Neural cell (in vitro differentiated cells): ENCODE results near the gene RHOXF1. TPM values are rescaled to one million over a fixed set of nuclear protein-coding genes. Genes with fewer than 3 reads are reported as not detected.
"Not testable (repeated sequence)": the region's sequence is repeated elsewhere in the genome, so short reads cannot be mapped to it uniquely, and the experiment has no call there.

Experiments
- H2AFZ ChIP-seq: fragments of 200-600, 300-800 bp; sonication (generic), shearing (Covaris generic); 2 replicates; pipeline ENCODE4 v1.6.0; 2014; ENCODE audit warnings: low read depth, mild to moderate bottlenecking, antibody characterized with exemption, low read length, moderate library complexity
- H3F3A ChIP-seq: fragments of 200-600 bp; shearing (Covaris generic); 2 replicates; pipeline ENCODE4 v1.6.1; 2016; ENCODE audit warnings: mild to moderate bottlenecking, moderate library complexity, mixed read lengths, antibody characterized with exemption, low read length; ENCODE audit not compliant: insufficient read depth, poor library complexity, severe bottlenecking
- H3K27ac ChIP-seq: fragments of 200-600, 300-800 bp; sonication (generic), shearing (Covaris generic); 2 replicates; pipeline ENCODE4 v1.5.1; 2014; ENCODE audit warnings: mild to moderate bottlenecking, low read length, moderate library complexity
- H3K27me3 ChIP-seq: fragments of 300-800, 200-600 bp; sonication (generic), shearing (Covaris generic); 2 replicates; pipeline ENCODE4 v1.6.0; 2014; ENCODE audit warnings: mild to moderate bottlenecking, low read depth, low read length, moderate library complexity; ENCODE audit not compliant: insufficient read depth
- H3K36me3 ChIP-seq: fragments of 300-800, 200-600 bp; sonication (generic), shearing (Covaris generic); 2 replicates; pipeline ENCODE4 v1.5.1; 2014; ENCODE audit warnings: mild to moderate bottlenecking, antibody characterized with exemption, low read length, moderate library complexity; ENCODE audit not compliant: insufficient read depth
- H3K4me2 ChIP-seq: fragments of 300-800, 200-600 bp; sonication (generic), shearing (Covaris generic); 2 replicates; pipeline ENCODE4 v1.6.0; 2014; ENCODE audit warnings: mild to moderate bottlenecking, low read length
- H3K4me3 ChIP-seq: fragments of 300-800, 200-600 bp; sonication (generic), shearing (Covaris generic); 2 replicates; pipeline ENCODE4 v1.5.1; 2014; ENCODE audit warnings: mild to moderate bottlenecking, low read length, moderate library complexity
- H3K79me2 ChIP-seq: fragments of 200-600 bp; shearing (Covaris generic); replicated peaks from 2 replicates; pipeline ENCODE4 v1.6.0; 2014; ENCODE audit warnings: mild to moderate bottlenecking, low read length, moderate library complexity; ENCODE audit not compliant: insufficient read depth
- H3K9ac ChIP-seq: fragments of 300-800, 200-600 bp; sonication (generic), shearing (Covaris generic); 2 replicates; pipeline ENCODE4 v1.6.1; 2016; ENCODE audit warnings: mild to moderate bottlenecking, low read length, mixed read lengths
- H3K9me2 ChIP-seq: fragments of 200-600 bp; shearing (Covaris generic); 2 replicates; pipeline ENCODE4 v1.6.1; 2016; ENCODE audit warnings: mild to moderate bottlenecking, low read length, mixed read lengths; ENCODE audit not compliant: insufficient read depth
- H3K9me3 ChIP-seq: fragments of 200-600, 300-800 bp; sonication (generic), shearing (Covaris generic); 2 replicates; pipeline ENCODE4 v1.6.1; 2016; ENCODE audit warnings: mild to moderate bottlenecking, mixed run types, low read length, moderate library complexity, mixed read lengths
- H4K20me1 ChIP-seq: fragments of 200-600 bp; shearing (Covaris generic); 2 replicates; pipeline ENCODE4 v1.6.1; 2016; ENCODE audit warnings: mild to moderate bottlenecking, mixed run types; ENCODE audit not compliant: insufficient read depth
- polyA plus RNA-seq: library from polyadenylated mRNA; depleted of rRNA; stranded (reverse); fragments of >200 nt; gene quantifications from 2 replicates; pipeline ENCODE4 v1.2.3, GENCODE V29; 2014

The RHOXF1 gene
- polyA plus RNA-seq, 1 donor from 2014 or later, result 1.6 TPM

DNA sequence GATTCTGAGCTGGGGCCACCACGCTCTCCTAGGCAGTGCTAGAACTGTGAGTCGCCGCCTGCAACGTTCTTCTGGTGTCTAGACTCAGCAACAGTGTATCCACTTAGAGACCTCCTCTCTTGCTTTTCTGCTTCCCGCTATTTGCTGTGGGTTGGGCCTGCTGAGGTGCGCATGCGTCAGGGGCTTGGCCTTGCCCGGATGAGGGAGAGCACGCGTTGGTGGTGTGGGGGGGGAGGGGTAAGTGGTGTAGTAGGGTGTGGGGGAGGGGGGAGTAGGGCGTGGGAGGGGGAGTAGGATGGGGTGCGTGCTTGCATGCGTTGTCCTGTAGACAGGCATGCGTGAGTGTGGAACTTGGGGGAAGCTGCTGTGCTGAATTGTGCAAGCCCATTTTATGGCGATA is 38.1 kb downstream of the RHOXF1 start, which contains the start of gene RHOXF2B:
RHOXF2B (minus strand) TSS at position 101 of the 400 bp plus-strand sequence. CDS start 138 bp downstream, outside the sequence.
- not testable (repeated sequence) for H4K20me1 ChIP-seq, H3K79me2 ChIP-seq, H3F3A ChIP-seq, H3K9me3 ChIP-seq, H3K9ac ChIP-seq, H3K4me3 ChIP-seq, H3K4me2 ChIP-seq, H3K36me3 ChIP-seq, H3K27ac ChIP-seq, H2AFZ ChIP-seq, H3K9me2 ChIP-seq, H3K27me3 ChIP-seq

DNA sequence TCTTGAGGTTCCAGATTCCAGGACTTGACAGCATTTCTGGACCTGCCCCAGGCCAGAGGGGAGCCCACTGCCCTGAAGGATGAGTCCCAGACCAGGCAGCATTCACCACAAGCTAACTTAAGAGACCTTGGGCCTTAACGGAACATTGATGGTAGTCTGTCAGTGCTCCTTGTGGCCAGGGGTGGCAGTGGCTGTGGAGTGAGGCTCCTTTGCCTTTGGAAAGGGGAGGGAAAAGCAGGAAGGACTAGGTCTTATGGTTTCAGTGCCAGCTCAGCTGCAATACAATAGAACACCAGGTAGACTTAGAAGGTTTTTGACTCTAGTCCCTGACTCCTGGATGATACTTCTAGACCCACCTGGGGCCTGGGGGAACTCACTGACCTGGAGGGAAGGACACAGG is 49.5 kb downstream of the RHOXF1 start:
- not testable (repeated sequence) for H3K4me2 ChIP-seq, H4K20me1 ChIP-seq, H3K9me2 ChIP-seq, H3F3A ChIP-seq, H3K27me3 ChIP-seq, H2AFZ ChIP-seq, H3K4me3 ChIP-seq, H3K9me3 ChIP-seq, H3K27ac ChIP-seq, H3K36me3 ChIP-seq, H3K9ac ChIP-seq, H3K79me2 ChIP-seq

Other genes starting within 250 kb of the RHOXF1 start
- 19.6 and 27.2 TPM in 2 replicates for gene RNF113A, start 244.2 kb downstream of the RHOXF1 start, polyA plus RNA-seq
- gene NDUFA1, start 244.1 kb downstream of the RHOXF1 start, polyA plus RNA-seq, result 214 and 270 TPM in 2 replicates
- gene AKAP14, start 220.0 kb downstream of the RHOXF1 start, polyA plus RNA-seq, result 4.2 TPM in 1 of 2 replicates, not detected in the other
- 4.7 and 6.3 TPM in 2 replicates for gene NKAP, start 172.2 kb downstream of the RHOXF1 start, polyA plus RNA-seq
- gene RHOXF2B, start 38.2 kb downstream of the RHOXF1 start, polyA plus RNA-seq, result not detected in 2 replicates
- not detected in 2 replicates for gene RHOXF2, start 42.7 kb upstream of the RHOXF1 start, polyA plus RNA-seq
- gene ZBTB33, start 134.9 kb upstream of the RHOXF1 start, polyA plus RNA-seq, result 20.2 and 21.4 TPM in 2 replicates
- 7.5 and 7.6 TPM in 2 replicates for gene TMEM255A, start 195.5 kb upstream of the RHOXF1 start, polyA plus RNA-seq
- not detected in 2 replicates for gene ATP1B4, start 246.2 kb upstream of the RHOXF1 start, polyA plus RNA-seq